GM23248 (cell line): ENCODE data around the gene COPS9. TPM values are rescaled to one million over a fixed set of nuclear protein-coding genes. Genes with fewer than 3 reads are reported as not detected.

Experiments used
- DNase-seq: peaks from one replicate; pipeline ENCODE4 v3.0.0-alpha.2; 2015
- H2AFZ ChIP-seq: fragments of 200-600 bp; sonication (generic); 2 replicates; pipeline ENCODE4 v1.6.1; 2016; ENCODE audit warnings: antibody characterized with exemption
- H3F3A ChIP-seq: fragments of 200-600 bp; sonication (generic); 2 replicates; pipeline ENCODE4 v1.6.1; 2016; ENCODE audit warnings: mild to moderate bottlenecking, antibody characterized with exemption, mixed run types; ENCODE audit not compliant: insufficient read depth
- H3K27ac ChIP-seq: fragments of 200-600 bp; sonication (generic); 2 replicates; pipeline ENCODE4 v1.5.1; 2016; ENCODE audit warnings: mild to moderate bottlenecking
- H3K27me3 ChIP-seq: fragments of 200-600 bp; sonication (generic); replicated peaks from 2 replicates; pipeline ENCODE4 v1.6.1; 2016; ENCODE audit warnings: mild to moderate bottlenecking; ENCODE audit not compliant: insufficient read depth
- H3K36me3 ChIP-seq: fragments of 200-600 bp; sonication (generic); 2 replicates; pipeline ENCODE4 v1.6.1; 2016; ENCODE audit warnings: low read depth, mild to moderate bottlenecking
- H3K4me1 ChIP-seq: fragments of 200-600 bp; sonication (generic); 2 replicates; pipeline ENCODE4 v1.6.1; 2016; ENCODE audit warnings: mild to moderate bottlenecking; ENCODE audit not compliant: insufficient read depth
- H3K4me2 ChIP-seq: fragments of 200-600 bp; sonication (generic); one replicate; pipeline ENCODE4 v1.6.1; 2016; ENCODE audit warnings: mild to moderate bottlenecking; ENCODE audit not compliant: unreplicated experiment
- H3K4me3 ChIP-seq: fragments of 200-600 bp; sonication (generic); 2 replicates; pipeline ENCODE4 v1.5.1; 2016; ENCODE audit warnings: mild to moderate bottlenecking
- H3K79me2 ChIP-seq: fragments of 200-600 bp; sonication (generic); 2 replicates; pipeline ENCODE4 v1.6.1; 2016; ENCODE audit warnings: mild to moderate bottlenecking; ENCODE audit not compliant: insufficient read depth
- H3K9ac ChIP-seq: fragments of 200-600 bp; sonication (generic); 2 replicates; pipeline ENCODE4 v1.6.1; 2016; ENCODE audit warnings: mild to moderate bottlenecking
- H3K9me2 ChIP-seq: fragments of 200-600 bp; sonication (generic); 2 replicates; pipeline ENCODE4 v1.6.1; 2016; ENCODE audit warnings: mixed run types, mild to moderate bottlenecking, moderate library complexity; ENCODE audit not compliant: insufficient read depth
- H3K9me3 ChIP-seq: fragments of 200-600 bp; sonication (generic); one replicate; pipeline ENCODE4 v1.6.1; 2017; ENCODE audit warnings: low read depth
- H4K20me1 ChIP-seq: fragments of 200-600 bp; sonication (generic); 2 replicates; pipeline ENCODE4 v1.6.0; 2016; ENCODE audit not compliant: insufficient read depth
- EZH2 ChIP-seq: fragments of 200-600 bp; sonication (generic); IDR thresholded peaks from 2 replicates; pipeline ENCODE4 v1.6.1; 2018; ENCODE audit warnings: antibody characterized with exemption, mild to moderate bottlenecking; ENCODE audit not compliant: insufficient read depth, poor library complexity, severe bottlenecking
- EZH2phosphoT487 ChIP-seq: fragments of 200-600 bp; sonication (generic); IDR thresholded peaks from 2 replicates; pipeline ENCODE4 v1.6.1; 2018; ENCODE audit warnings: antibody characterized with exemption, moderate library complexity, mild to moderate bottlenecking, low read depth; ENCODE audit not compliant: insufficient read depth
- WGBS, 2 experiments: methylation state at CpG; one replicate each; pipeline ENCODE4 v1.1.6; 2015 to 2017; ENCODE audit warnings: low lambda C conversion rate in 2 of 2, low coverage in 1 of 2; ENCODE audit errors: missing lambda C conversion rate in 2 of 2; 5-methylcytosine and 5-hydroxymethylcytosine counted together
- in situ Hi-C: fragments of 300-500 bp; cut with MboI; formaldehyde crosslinking; loops from 2 replicates; pipeline ENCODE4 v1.15.0; 2020
- polyA plus RNA-seq: library from polyadenylated mRNA; unstranded; fragments of >200 nt; fragmentation: Nextera tagmentation; extraction: Ambion mirVana; gene quantifications from 2 replicates; pipeline ENCODE4 v1.2.1, GENCODE V29; 2016
- total RNA-seq: library from RNA; depleted of rRNA; stranded (reverse); fragments of >200 nt; shearing (Covaris generic); gene quantifications from 2 replicates; pipeline ENCODE4 v1.2.3, GENCODE V29; 2014

COPS9 gene
- total and polyA plus RNA-seq, 2 experiments from 2014 or later: 114 to 350 TPM

- TF ChIP-seq EZH2: no peak
- TF ChIP-seq EZH2phosphoT487: no peak
- H3F3A ChIP-seq: no peaks in the 10 kb centered on the region
- no peaks in the 10 kb centered on the region for H3K36me3 ChIP-seq
- no peak overlapping the region for H2AFZ ChIP-seq
- H4K20me1 ChIP-seq: no peaks in the 10 kb centered on the region
- in situ Hi-C loops: no loop called here
- no peak overlapping the region for H3K27ac ChIP-seq
- H3K9me2 ChIP-seq: no peaks in the 10 kb centered on the region
- H3K9ac ChIP-seq: no peak overlapping the region
- H3K4me1 ChIP-seq: no peaks in the 10 kb centered on the region
- WGBS, 2 experiments: 46 to 50% methylated on average over 6 of the region's 6 CpGs
- H3K4me2 ChIP-seq: no peak overlapping the region
- no peak for DNase-seq
- peaks cover 33% of the 10 kb centered on the region for H3K27me3 ChIP-seq
- no peaks in the 10 kb centered on the region for H3K79me2 ChIP-seq
- no peaks in the 10 kb centered on the region for H3K9me3 ChIP-seq
- H3K4me3 ChIP-seq: no peak overlapping the region
Observed at GRCh38 chr2:240170354-240170735, 34.2 kb upstream of the COPS9 start.

GRCh38 chr2:240169486-240170353 lies 33.6 kb upstream of the COPS9 start:
- no peaks in the 10 kb centered on the region for H3K4me1 ChIP-seq
- H3K79me2 ChIP-seq: no peaks in the 10 kb centered on the region
- no peak for DNase-seq
- H3F3A ChIP-seq: no peaks in the 10 kb centered on the region
- no peak for TF ChIP-seq EZH2phosphoT487
- no peak for TF ChIP-seq EZH2
- peaks cover 30% of the 10 kb centered on the region for H3K27me3 ChIP-seq
- H3K4me2 ChIP-seq: no peak overlapping the region
- no peak overlapping the region for H3K9ac ChIP-seq
- H4K20me1 ChIP-seq: no peaks in the 10 kb centered on the region
- 58 to 59% methylated on average over 12 to 15 of the region's 15 CpGs for WGBS, 2 experiments
- H3K27ac ChIP-seq: no peak overlapping the region
- no peaks in the 10 kb centered on the region for H3K9me3 ChIP-seq
- no peaks in the 10 kb centered on the region for H3K9me2 ChIP-seq
- in situ Hi-C loops: no loop called here
- H3K36me3 ChIP-seq: no peaks in the 10 kb centered on the region
- no peak overlapping the region for H2AFZ ChIP-seq
- no peak overlapping the region for H3K4me3 ChIP-seq

GRCh38 chr2:240168546-240169361 lies 32.6 kb upstream of the COPS9 start:
- 68 to 69% methylated on average over 26 of the region's 26 CpGs for WGBS, 2 experiments
- in situ Hi-C loops: no loop called here
- H2AFZ ChIP-seq: no peak overlapping the region

DNA sequence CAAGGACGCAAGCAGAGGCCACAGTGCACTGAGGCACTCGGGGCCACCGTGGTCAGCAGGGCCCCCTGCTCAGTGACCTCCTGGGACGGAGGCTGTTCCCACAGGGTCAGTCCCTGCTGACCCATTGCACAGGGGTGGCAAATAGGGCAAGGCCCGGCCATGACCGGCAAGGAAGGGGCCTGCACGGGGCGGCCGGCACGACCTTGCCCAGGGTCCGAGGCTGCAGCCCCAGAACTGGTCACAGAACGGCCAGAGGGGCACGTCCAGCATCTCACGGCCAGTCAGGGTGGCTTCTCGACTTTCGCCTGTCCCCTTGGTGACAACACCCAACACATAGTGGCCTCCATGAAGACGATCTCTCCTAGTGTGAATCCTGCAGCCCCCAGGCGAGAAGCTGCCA lies 31.9 kb upstream of the COPS9 start:
- Histone ChIP-seq H3K4me3 (no peak overlapping the region), H3K79me2 (no peaks in the 10 kb centered on the region), H3K27ac (no peak overlapping the region), H3K4me1 (no peaks in the 10 kb centered on the region), H3K36me3 (no peaks in the 10 kb centered on the region), H3K9me3 (no peaks in the 10 kb centered on the region), H4K20me1 (no peaks in the 10 kb centered on the region), H3K9me2 (no peaks in the 10 kb centered on the region), H3K27me3 (peaks cover 24% of the 10 kb centered on the region), H3K9ac (no peak overlapping the region), H3F3A (no peaks in the 10 kb centered on the region), H2AFZ (no peak overlapping the region), H3K4me2 (no peak overlapping the region)
- TF ChIP-seq EZH2 (no peak), EZH2phosphoT487 (no peak)
- no peak for DNase-seq
- in situ Hi-C loops: no loop called here
- WGBS, 2 experiments: 66 to 70% methylated on average over 12 to 18 of the region's 18 CpGs

More at GRCh38 chr2:240168546-240169361, 32.6 kb upstream of the COPS9 start:
- H3K9ac ChIP-seq: no peak overlapping the region
- no peak overlapping the region for H3K4me2 ChIP-seq
- no peaks in the 10 kb centered on the region for H3K36me3 ChIP-seq
- H3K9me2 ChIP-seq: no peaks in the 10 kb centered on the region
- no peaks in the 10 kb centered on the region for H3K79me2 ChIP-seq
- H3K27me3 ChIP-seq: peaks cover 30% of the 10 kb centered on the region
- H3K27ac ChIP-seq: no peak overlapping the region
- H3K9me3 ChIP-seq: no peaks in the 10 kb centered on the region
- H4K20me1 ChIP-seq: no peaks in the 10 kb centered on the region
- H3K4me3 ChIP-seq: no peak overlapping the region
- no peaks in the 10 kb centered on the region for H3F3A ChIP-seq
- no peak for DNase-seq
- H3K4me1 ChIP-seq: no peaks in the 10 kb centered on the region
- TF ChIP-seq EZH2 (no peak), EZH2phosphoT487 (no peak)
